H1 (cell line): ENCODE data around the gene RGS2.

ENCODE experiments used
- CHD2 ChIP-seq: IDR thresholded peaks from 2 replicates; pipeline ENCODE4 v1.6.1; 2012; ENCODE audit warnings: low read length, improper control_type of control experiment
- EP300 ChIP-seq, 2 experiments: IDR thresholded peaks; 1 replicate in 1 of 2; 2 replicates in 1 of 2; pipeline ENCODE4 v1.6.1; 2011 to 2012; ENCODE audit warnings: low read depth in 2 of 2, low read length in 2 of 2, mild to moderate bottlenecking in 2 of 2, borderline replicate concordance in 1 of 2, inconsistent platforms in 1 of 2, moderate library complexity in 1 of 2
- JUND ChIP-seq: IDR thresholded peaks from 2 replicates; pipeline ENCODE4 v1.6.1; 2011; ENCODE audit warnings: mild to moderate bottlenecking, improper control_type of control experiment, low read length
- POLR2A ChIP-seq, 2 experiments: IDR thresholded peaks; 1 replicate in 1 of 2; 2 replicates in 1 of 2; pipeline ENCODE4 v1.6.1; 2011; ENCODE audit warnings: low read depth in 2 of 2, low read length in 2 of 2, mild to moderate bottlenecking in 2 of 2; ENCODE audit errors: control extremely low read depth in 1 of 2
- RNF2 ChIP-seq: fragments of 200-900, 300-1000 bp; sonication (generic); IDR thresholded peaks from 2 replicates; pipeline ENCODE4 v1.7.1; 2016; ENCODE audit warnings: borderline replicate concordance, low read depth, mild to moderate bottlenecking, antibody characterized with exemption, low read length; ENCODE audit not compliant: poor library complexity, severe bottlenecking; ENCODE audit errors: missing control alignments
- TBP ChIP-seq: IDR thresholded peaks from 2 replicates; pipeline ENCODE4 v1.6.1; 2011; ENCODE audit warnings: low read depth, low read length, improper control_type of control experiment
- YY1 ChIP-seq: IDR thresholded peaks from 2 replicates; pipeline ENCODE4 v1.6.1; 2011; ENCODE audit warnings: low read depth, mild to moderate bottlenecking, low read length
- TF ChIP-seq, protein P1 (sequence below), 3 experiments: IDR thresholded peaks; 1 replicate in 2 of 3; 2 replicates in 1 of 3; pipeline versions ENCODE4 v1.5.1 to v1.6.1; 2011; ENCODE audit warnings: low read length in 3 of 3, mild to moderate bottlenecking in 3 of 3, inconsistent platforms in 2 of 3, low read depth in 1 of 3, moderate library complexity in 1 of 3; ENCODE audit not compliant: insufficient read depth in 1 of 3; ENCODE audit errors: control extremely low read depth in 1 of 3

DNA sequence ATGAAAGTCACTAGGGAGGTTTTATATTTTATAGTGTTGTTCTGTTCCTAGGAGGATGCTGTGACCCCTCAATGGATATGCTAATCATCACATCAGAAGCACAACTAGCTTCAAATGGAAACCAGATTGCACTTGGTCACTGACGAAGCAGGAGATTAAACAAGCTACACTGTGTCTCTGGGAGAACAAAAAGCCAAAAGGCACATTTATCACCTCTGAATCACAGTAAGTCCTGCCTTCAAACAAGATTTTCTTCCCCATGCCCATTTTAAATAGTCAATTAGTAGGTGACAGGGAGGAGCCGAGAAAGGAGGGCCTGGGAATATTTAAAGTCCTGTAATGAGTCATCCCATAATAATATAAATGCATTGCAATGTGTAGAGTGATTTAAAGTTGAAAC, 38.1 kb downstream of the RGS2 start:
- TF ChIP-seq RNF2: no peak
- TF ChIP-seq EP300 (IDR thresholded peaks at IDR 0.05; ENCODE audit: borderline replicate concordance in 1 of 2, low read depth in 2 of 2, low read length in 2 of 2): no peak
- TF ChIP-seq, protein P1, sequence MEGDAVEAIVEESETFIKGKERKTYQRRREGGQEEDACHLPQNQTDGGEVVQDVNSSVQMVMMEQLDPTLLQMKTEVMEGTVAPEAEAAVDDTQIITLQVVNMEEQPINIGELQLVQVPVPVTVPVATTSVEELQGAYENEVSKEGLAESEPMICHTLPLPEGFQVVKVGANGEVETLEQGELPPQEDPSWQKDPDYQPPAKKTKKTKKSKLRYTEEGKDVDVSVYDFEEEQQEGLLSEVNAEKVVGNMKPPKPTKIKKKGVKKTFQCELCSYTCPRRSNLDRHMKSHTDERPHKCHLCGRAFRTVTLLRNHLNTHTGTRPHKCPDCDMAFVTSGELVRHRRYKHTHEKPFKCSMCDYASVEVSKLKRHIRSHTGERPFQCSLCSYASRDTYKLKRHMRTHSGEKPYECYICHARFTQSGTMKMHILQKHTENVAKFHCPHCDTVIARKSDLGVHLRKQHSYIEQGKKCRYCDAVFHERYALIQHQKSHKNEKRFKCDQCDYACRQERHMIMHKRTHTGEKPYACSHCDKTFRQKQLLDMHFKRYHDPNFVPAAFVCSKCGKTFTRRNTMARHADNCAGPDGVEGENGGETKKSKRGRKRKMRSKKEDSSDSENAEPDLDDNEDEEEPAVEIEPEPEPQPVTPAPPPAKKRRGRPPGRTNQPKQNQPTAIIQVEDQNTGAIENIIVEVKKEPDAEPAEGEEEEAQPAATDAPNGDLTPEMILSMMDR (IDR thresholded peaks at IDR 0.05; ENCODE audit: control extremely low read depth in 1 of 3, insufficient read depth in 1 of 3, low read depth in 1 of 3, low read length in 3 of 3): no peak
- TF ChIP-seq CHD2: no peak
- TF ChIP-seq JUND: no peak
- no peak for TF ChIP-seq POLR2A (IDR thresholded peaks at IDR 0.05; ENCODE audit: control extremely low read depth in 1 of 2, low read depth in 2 of 2, low read length in 2 of 2)
- no peak for TF ChIP-seq YY1
- TF ChIP-seq TBP: no peak
